Neuron (in vitro differentiated cells): ENCODE data around the gene SLC25A3.
"Not testable (repeated sequence)": the region's sequence is repeated elsewhere in the genome, so short reads cannot be mapped to it uniquely, and the experiment has no call there.

Experiments used
- H2AFZ ChIP-seq: one replicate; pipeline ENCODE4 v1.6.1; 2013; ENCODE audit warnings: low read depth, mild to moderate bottlenecking, inconsistent platforms, low read length, moderate library complexity
- H3K27me3 ChIP-seq: one replicate; pipeline ENCODE4 v1.6.1; 2013; ENCODE audit warnings: low read length; ENCODE audit not compliant: insufficient read depth
- H3K36me3 ChIP-seq: one replicate; pipeline ENCODE4 v1.6.1; 2013; ENCODE audit warnings: low read length; ENCODE audit not compliant: insufficient read depth
- H3K4me1 ChIP-seq: one replicate; pipeline ENCODE4 v1.6.1; 2013; ENCODE audit warnings: low read length; ENCODE audit not compliant: insufficient read depth
- H3K4me3 ChIP-seq: 2 replicates; pipeline ENCODE4 v1.5.1; 2013; ENCODE audit warnings: mild to moderate bottlenecking, low read length, moderate library complexity
- H3K9me3 ChIP-seq: one replicate; pipeline ENCODE4 v1.6.1; 2013; ENCODE audit warnings: low read length

SLC25A3 gene

DNA sequence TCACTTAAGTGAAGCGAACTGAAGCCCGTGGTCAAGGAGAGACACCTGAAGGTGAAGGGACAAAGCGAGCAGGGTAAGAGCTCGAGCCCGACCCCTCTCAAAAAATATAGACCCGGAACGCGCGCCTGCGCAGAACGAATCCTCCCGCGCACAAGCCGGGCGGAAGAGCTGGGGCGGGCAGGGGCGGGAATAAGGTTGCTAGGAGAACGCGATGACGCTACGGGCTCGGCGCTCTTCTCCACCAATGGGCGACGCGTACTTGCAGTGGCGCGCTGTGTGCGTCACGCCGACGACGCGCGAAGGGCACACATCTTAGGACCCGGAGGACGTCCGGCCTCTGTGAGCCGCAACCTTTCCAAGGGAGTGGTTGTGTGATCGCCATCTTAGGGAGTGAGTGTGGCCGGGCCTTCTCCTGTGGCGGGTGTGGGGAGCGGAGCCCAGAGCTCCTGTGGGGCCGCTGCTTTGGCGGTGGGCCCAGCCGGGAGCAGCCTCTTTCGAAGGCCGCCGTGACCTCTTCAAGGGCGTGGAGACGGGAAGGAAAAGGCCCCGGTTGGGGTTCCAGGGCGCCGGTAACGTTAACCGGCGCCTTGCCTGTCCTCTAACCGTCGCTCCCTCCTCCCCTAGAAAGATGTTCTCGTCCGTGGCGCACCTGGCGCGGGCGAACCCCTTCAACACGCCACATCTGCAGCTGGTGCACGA, at the start of gene SLC25A3:
SLC25A3 (plus strand) TSS at position 336 of the 699 bp plus-strand sequence; CDS start at position 629, 293 bp downstream.
- Histone ChIP-seq H3K36me3 (peaks cover 30% of the 10 kb centered on the region), H3K27me3 (no peaks in the 10 kb centered on the region), H2AFZ (peak within 1 kb of the TSS; percentile 95), H3K4me1 (peaks cover 17% of the 10 kb centered on the region), H3K9me3 (no peaks in the 10 kb centered on the region), H3K4me3 (peak within 1 kb of the TSS; percentile 76)

DNA sequence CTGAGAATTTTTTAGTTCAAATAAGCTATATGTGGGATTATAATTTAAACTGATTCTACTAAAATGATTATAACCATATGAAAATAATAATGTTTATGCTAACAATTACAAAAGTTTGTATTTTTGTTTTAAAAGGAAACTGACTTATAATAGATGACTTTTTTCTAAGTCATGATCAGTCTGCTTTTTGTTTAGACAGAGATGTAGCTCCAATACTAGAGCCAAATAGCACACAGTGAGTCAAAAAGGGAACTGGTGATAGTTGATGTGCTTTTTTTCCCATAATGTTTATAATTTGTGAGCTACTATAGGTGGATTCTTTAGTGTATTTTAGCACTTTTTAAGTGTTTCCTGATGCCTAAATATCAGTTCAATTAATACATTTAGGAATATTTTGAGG, 49.8 kb upstream of the SLC25A3 start:
- Histone ChIP-seq H2AFZ (no peak overlapping the region), H3K27me3 (no peaks in the 10 kb centered on the region), H3K9me3 (no peaks in the 10 kb centered on the region), H3K4me1 (no peaks in the 10 kb centered on the region), H3K4me3 (no peak overlapping the region), H3K36me3 (peaks cover 79% of the 10 kb centered on the region)

DNA sequence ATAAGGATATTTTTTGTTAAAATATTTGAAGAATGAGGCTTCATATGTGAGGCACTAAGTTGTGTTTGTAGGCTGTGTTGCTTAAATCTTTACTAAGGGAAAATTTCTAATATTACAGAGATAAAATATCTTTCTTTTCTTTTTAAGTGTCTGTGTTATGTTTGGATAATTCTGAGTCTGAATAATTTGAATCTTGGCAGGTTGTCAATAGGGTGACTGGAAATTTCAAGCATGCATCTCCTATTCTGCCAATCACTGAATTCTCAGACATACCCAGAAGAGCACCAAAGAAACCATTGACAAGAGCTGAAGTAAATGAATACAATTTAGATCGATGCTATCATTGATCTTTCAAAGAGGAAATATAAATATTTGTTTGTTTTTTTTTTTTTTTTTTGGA, 48.7 kb upstream of the SLC25A3 start:
- H3K4me3 ChIP-seq = no peak overlapping the region
- peaks cover 85% of the 10 kb centered on the region for H3K36me3 ChIP-seq
- H2AFZ ChIP-seq = no peak overlapping the region
- H3K4me1 ChIP-seq = no peaks in the 10 kb centered on the region
- H3K27me3 ChIP-seq = no peaks in the 10 kb centered on the region
- H3K9me3 ChIP-seq = no peaks in the 10 kb centered on the region

DNA sequence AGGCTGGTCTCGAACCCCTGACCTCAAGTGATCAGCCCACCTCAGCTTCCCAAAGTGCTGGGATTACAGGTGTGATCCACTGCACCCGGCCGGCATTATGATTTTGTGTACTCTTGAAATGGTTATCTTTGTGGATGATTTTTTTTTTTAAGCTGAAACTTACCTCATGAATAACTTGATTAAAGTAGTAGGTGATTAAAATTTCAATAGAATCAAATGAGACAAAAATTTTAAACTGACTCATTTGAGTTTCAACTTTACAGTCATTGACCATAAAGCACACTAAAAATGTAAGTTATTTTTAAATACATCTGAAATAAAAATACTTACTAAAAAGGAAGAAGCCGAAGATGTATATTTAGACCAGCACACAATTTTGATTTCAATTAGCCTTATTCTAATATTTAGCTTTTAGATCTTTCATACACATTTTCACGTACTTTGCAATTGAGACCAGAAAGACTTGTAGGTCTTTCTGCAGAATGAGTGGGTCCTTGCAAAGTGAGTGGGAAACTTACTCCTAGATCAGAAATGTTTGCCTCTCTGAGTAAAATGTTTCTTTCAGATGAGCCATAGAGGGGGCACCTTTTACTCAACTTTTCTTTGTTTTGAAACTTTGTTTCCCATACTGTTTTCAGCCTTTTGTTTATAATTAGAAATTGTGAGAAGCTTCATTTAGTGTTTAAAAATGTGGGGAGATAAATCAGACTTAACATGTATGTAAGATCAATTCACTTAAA, 43.9 kb upstream of the SLC25A3 start:
- H3K4me1 ChIP-seq = no peaks in the 10 kb centered on the region
- no peaks in the 10 kb centered on the region for H3K27me3 ChIP-seq
- no peak overlapping the region for H2AFZ ChIP-seq
- no peaks in the 10 kb centered on the region for H3K9me3 ChIP-seq
- H3K4me3 ChIP-seq = no peak overlapping the region
- H3K36me3 ChIP-seq = peaks cover 62% of the 10 kb centered on the region

DNA sequence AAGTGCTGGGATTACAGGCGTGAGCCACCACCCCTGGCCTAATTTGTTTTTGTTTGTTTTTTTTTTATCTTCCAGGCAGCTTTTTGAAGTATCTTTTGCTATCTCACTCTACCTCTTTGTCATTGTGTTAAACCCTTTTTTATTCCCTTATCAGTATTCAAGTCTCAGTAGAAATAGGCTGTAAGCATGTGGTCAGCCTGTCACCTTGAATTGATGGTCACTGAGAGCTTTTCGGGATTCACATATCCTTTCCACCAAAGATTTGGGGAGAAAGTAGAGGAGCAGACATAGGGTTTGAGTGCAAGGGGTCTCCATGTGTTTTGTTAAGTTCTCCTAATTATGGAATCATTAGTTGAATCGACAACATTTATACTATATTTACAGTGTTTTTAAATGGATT, 41.7 kb upstream of the SLC25A3 start:
- H3K27me3 ChIP-seq = no peaks in the 10 kb centered on the region
- no peak overlapping the region for H2AFZ ChIP-seq
- peaks cover 42% of the 10 kb centered on the region for H3K36me3 ChIP-seq
- no peaks in the 10 kb centered on the region for H3K4me1 ChIP-seq
- no peaks in the 10 kb centered on the region for H3K9me3 ChIP-seq
- no peak overlapping the region for H3K4me3 ChIP-seq

DNA sequence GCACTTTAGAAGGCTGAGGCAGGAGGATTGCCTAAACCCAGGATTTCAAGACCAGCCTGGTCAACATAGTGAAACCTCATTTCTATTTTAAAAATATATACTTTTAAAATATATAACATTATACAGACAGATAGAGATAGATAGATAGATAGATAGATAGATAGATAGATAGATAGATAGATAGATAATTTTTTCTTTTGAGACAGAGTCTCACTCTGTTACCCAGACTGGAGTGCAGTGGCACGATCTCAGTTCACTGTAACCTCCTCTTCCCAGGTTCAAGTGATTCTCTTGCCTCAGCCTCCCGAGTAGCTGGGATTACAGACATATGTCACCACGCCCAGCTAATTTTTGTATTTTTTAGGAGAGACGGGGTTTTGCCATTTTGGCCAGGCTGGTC, 35.4 kb upstream of the SLC25A3 start:
- H3K9me3 ChIP-seq, H2AFZ ChIP-seq, H3K4me1 ChIP-seq, H3K4me3 ChIP-seq, H3K27me3 ChIP-seq, H3K36me3 ChIP-seq: not testable (repeated sequence)

DNA sequence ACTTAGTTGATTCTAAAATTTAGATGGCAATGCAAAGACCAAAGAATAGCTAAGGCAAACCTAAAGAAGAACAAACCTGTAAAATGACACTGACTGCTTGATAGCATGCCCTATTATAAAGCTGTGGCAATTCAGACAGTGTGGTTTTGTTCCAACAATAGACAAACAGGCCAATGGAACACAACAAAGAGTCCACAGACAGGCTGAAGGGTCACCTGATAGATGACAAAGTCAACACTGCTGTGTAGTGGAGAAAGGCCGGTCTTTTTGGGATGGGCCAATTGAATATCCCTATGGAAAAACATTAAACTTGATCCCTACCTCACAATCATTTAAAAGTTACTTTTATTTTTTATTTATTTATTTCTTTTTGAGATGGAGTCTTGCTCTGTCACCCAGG, 33.8 kb upstream of the SLC25A3 start:
- Histone ChIP-seq H3K4me3 (no peak overlapping the region), H3K36me3 (no peaks in the 10 kb centered on the region), H3K9me3 (no peaks in the 10 kb centered on the region), H3K27me3 (no peaks in the 10 kb centered on the region), H3K4me1 (no peaks in the 10 kb centered on the region), H2AFZ (no peak overlapping the region)

DNA sequence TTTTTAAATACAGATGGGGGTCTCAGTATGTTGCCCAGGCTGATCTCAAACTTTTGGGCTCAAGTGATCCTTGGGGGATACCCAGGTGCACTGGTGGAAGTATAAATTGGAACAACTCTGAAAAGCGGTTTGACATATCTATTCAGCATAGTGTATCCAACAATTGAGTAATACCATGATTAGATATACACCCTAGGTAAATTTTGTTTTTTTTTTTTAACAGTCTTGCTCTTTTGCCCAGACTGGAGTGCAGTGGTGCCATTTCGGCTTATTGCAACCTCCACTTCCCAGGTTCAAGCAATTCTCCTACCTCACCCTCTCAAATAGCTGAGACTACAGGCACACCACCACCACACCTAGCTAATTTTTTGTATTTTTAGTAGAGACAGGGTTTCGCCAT, 31.6 kb upstream of the SLC25A3 start:
- H3K9me3 ChIP-seq = no peaks in the 10 kb centered on the region
- no peaks in the 10 kb centered on the region for H3K4me1 ChIP-seq
- no peak overlapping the region for H3K4me3 ChIP-seq
- H3K27me3 ChIP-seq = no peaks in the 10 kb centered on the region
- no peak overlapping the region for H2AFZ ChIP-seq
- no peaks in the 10 kb centered on the region for H3K36me3 ChIP-seq

DNA sequence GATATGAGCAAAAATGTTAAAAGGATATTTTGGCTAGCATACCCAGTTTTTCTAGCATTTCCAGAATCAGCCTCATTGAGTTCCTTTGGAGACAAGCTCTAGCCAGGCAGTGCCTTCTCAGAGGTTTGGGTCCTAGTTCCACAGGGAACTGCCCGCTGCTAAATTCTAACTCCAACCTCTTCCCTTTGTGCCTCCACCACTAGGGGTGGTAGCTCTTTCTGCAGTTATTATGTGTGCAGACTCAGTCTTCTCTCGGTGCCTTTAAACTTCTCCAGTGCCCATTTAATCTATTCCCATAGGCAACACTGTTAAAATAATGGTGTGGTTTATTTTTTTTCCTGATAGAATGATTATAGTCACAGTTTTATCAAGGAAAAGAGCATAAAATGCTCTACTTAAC, 21.5 kb upstream of the SLC25A3 start:
- no peak overlapping the region for H2AFZ ChIP-seq
- no peaks in the 10 kb centered on the region for H3K4me1 ChIP-seq
- H3K9me3 ChIP-seq = no peaks in the 10 kb centered on the region
- H3K27me3 ChIP-seq = no peaks in the 10 kb centered on the region
- H3K4me3 ChIP-seq = no peak overlapping the region
- no peaks in the 10 kb centered on the region for H3K36me3 ChIP-seq

DNA sequence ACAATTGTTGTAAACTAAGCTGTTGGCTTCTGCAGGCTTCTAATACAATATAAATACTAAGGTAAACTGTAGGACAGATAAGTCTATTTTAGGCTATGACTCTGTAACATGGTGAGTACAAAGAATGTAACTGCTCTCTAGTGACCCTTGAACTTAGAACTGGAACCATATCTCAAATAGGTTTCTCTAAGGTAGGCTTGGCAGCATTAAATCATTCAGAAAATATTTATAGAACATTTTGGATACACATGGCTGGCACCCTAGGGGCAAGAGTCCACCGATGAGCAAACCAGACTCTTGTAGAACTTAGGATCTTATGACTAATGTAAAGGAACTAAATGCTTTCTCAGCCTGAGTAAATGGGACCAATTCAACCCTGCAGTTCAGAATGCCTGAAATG, 19.4 kb upstream of the SLC25A3 start:
- Histone ChIP-seq H3K4me3 (no peak overlapping the region), H3K9me3 (no peaks in the 10 kb centered on the region), H3K36me3 (no peaks in the 10 kb centered on the region), H3K27me3 (no peaks in the 10 kb centered on the region), H3K4me1 (no peaks in the 10 kb centered on the region), H2AFZ (no peak overlapping the region)

DNA sequence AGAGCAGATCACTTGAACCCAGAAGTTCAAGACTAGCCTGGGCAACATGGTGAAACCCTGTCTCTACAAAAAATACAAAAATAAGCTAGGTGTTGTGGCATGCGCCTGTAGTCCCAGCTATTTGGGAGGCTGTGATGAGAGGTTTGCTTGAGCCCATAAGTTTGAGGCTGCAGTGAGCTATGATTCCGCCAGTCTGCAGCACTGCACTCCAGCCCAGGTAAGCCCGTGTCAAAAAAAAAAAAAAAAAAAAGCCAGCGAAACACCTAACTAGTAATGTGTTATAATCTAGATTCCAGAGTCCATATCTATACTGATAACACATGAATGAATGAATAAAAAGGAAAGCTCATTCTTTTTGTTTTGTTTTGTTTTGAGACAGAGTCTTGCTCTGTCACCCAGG, 18.5 kb upstream of the SLC25A3 start:
- no peaks in the 10 kb centered on the region for H3K9me3 ChIP-seq
- no peak overlapping the region for H3K4me3 ChIP-seq
- no peaks in the 10 kb centered on the region for H3K36me3 ChIP-seq
- no peaks in the 10 kb centered on the region for H3K27me3 ChIP-seq
- H3K4me1 ChIP-seq = no peaks in the 10 kb centered on the region
- no peak overlapping the region for H2AFZ ChIP-seq

DNA sequence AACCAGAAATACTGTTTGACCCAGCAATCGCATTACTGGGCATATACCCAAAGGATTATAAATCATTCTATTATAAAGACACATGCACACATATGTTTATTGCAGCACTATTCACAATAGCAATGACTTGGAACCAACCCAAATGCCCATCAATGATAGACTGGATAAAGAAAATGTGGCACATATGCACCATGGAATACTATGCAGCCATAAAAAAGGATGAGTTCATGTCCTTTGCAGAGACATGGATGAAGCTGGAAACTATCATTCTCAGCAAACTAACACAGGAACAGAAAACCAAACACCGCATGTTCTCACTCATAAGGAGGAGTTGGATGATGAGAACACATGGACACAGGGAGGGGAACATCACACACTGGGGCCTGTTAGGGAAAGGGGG, 16.7 kb upstream of the SLC25A3 start:
- not testable (repeated sequence) for H3K36me3 ChIP-seq, H3K4me1 ChIP-seq, H3K4me3 ChIP-seq, H3K27me3 ChIP-seq, H3K9me3 ChIP-seq, H2AFZ ChIP-seq

DNA sequence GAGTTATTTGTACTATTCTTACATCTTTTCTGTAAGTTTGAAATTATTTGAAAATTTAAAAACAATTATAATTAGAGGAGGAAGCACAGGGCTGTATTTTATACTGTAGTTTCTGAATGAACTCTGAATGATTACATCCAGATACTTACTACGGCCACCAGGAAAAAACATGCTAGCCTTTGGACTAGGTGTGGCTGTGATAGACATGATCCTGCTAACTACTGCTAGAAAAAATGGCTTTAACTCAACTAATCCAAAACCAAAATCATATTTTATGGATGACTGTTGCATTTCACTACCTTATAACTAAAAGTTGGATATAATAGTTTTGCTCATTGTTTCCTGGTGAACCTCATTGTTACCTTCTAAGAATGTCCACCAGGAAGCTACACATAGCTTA, 15.1 kb upstream of the SLC25A3 start:
- no peak overlapping the region for H2AFZ ChIP-seq
- no peaks in the 10 kb centered on the region for H3K27me3 ChIP-seq
- no peaks in the 10 kb centered on the region for H3K36me3 ChIP-seq
- no peak overlapping the region for H3K4me3 ChIP-seq
- H3K9me3 ChIP-seq = no peaks in the 10 kb centered on the region
- H3K4me1 ChIP-seq = no peaks in the 10 kb centered on the region

DNA sequence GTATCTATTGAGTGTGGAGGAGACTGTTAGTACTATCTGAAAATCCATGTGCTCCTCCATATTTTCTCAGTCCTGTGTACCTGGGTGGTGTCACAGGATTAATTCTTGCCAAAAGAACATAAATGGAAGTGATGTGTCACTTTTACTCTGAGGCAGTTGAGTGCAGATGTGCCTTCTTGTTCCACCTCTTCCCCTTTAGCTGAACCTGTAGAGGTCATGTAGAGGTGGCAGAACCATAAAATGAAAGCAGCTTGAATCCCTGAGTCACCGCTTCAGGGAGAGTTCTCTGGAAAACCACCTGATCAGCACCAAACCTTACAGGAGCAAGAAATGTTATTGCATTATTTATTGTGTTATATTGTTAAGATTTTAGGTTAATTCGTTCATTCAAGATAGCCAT, 14.7 kb upstream of the SLC25A3 start:
- Histone ChIP-seq H3K4me1 (no peaks in the 10 kb centered on the region), H3K4me3 (no peak overlapping the region), H3K36me3 (no peaks in the 10 kb centered on the region), H3K27me3 (no peaks in the 10 kb centered on the region), H3K9me3 (no peaks in the 10 kb centered on the region), H2AFZ (no peak overlapping the region)
